ENCODE results near the gene PLK2. TPM values are rescaled to one million over a fixed set of nuclear protein-coding genes. Genes with fewer than 3 reads are reported as not detected.

Gene PLK2
- total RNA-seq: 352 and 902 TPM in 2 replicates

DNA sequence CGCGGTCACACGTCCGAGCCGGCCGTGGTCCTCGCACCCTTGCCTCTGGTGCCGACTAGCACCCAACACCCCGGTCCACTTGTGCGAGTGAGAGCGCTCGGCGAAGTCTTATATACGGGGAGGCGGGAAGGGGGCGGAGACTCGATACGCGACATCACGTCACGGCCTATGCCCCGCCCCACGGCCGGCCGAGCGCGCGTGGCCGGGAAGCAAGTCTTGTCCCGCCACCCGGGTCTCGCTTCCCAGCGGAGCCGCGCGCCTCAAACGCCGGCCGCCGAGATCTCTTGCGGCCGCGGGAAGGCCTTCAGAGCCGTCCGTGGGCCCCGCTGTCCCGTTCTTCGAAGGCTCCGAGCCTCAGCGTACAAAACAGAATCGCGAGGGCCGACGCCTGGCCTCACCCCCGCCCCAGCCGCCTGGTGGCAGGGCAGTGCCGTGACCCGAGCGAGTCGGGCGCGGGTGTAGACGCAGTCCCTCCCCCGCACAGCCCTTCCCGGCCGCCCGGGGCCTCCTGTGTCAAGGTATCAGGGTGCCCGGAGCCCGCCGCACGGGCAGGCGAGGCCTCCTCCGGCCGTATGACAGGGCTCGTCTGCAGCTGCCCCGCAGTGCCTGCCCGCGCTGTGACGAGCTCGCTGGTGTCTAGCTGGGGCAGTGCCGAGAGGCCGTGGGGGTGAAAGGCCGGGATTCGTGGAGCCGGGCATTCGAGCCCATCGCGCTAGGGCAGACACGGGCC is at the start of gene PLK2:
TSS of gene PLK2 (minus strand) at position 85 of the 730 bp plus-strand sequence. CDS start 127 bp downstream, outside the sequence.

GRCh38 chr5:58491216-58491892 is 31.5 kb upstream of the PLK2 start, which contains the start of gene GAPT:
TSS of gene GAPT (plus strand) at chr5:58491435. CDS start at chr5:58494537, 3,102 bp downstream.

Other genes with a start within 250 kb of the PLK2 start
- gene GAPT, start 31.3 kb upstream of the PLK2 start, total RNA-seq: not detected in 2 replicates
- 0.09 TPM in 1 of 2 replicates, not detected in the other for gene RAB3C, start 123.0 kb upstream of the PLK2 start, total RNA-seq